ENCODE measurements around the gene HORMAD2.
A peak's percentile ranks its signal among the peaks of the same experiment; 100 is the strongest.

Gene HORMAD2

GRCh38 chr22:30206944-30207343 lies 126.7 kb downstream of the HORMAD2 start:
- TF ChIP-seq REST (IDR thresholded peaks at IDR 0.05; ENCODE audit: insufficient read depth in 1 of 2, low read depth in 2 of 2, low read length in 2 of 2) (no peak), POLR2AphosphoS5 (IDR thresholded peaks at IDR 0.05; ENCODE audit: low read depth, low read length) (no peak)

- TF ChIP-seq FOXP2 (optimal IDR thresholded peaks at IDR 0.05; ENCODE audit: borderline replicate concordance, extremely low read depth, extremely low read length, insufficient read depth) (no peak), SIN3A (IDR thresholded peaks at IDR 0.05; ENCODE audit: borderline replicate concordance, insufficient read depth, low read length) (peak; percentile 46; the same call in 1 of the 2 replicates), REST (IDR thresholded peaks at IDR 0.05; ENCODE audit: insufficient read depth in 1 of 2, low read depth in 2 of 2, low read length in 2 of 2) (peak in 1 of 2 experiments; percentile 40; a peak in 1 of 4 replicates)
Observed at GRCh38 chr22:30208631-30209603, 128.7 kb downstream of the HORMAD2 start.

- no peak for TF ChIP-seq TAF1 (IDR thresholded peaks at IDR 0.05; ENCODE audit: borderline replicate concordance, insufficient read depth, low read length)
- no peak for TF ChIP-seq POLR2AphosphoS5 (IDR thresholded peaks at IDR 0.05; ENCODE audit: low read depth, low read length)
- no peak for TF ChIP-seq REST (IDR thresholded peaks at IDR 0.05; ENCODE audit: insufficient read depth in 1 of 2, low read depth in 2 of 2, low read length in 2 of 2)
- TF ChIP-seq SIN3A (IDR thresholded peaks at IDR 0.05; ENCODE audit: borderline replicate concordance, insufficient read depth, low read length) = no peak
- TF ChIP-seq FOXP2 (optimal IDR thresholded peaks at IDR 0.05; ENCODE audit: borderline replicate concordance, extremely low read depth, extremely low read length, insufficient read depth) = no peak
Observed at GRCh38 chr22:30209642-30210041, 129.4 kb downstream of the HORMAD2 start.

GRCh38 chr22:30210235-30210909 lies 130.1 kb downstream of the HORMAD2 start:
- TF ChIP-seq REST (IDR thresholded peaks at IDR 0.05; ENCODE audit: insufficient read depth in 1 of 2, low read depth in 2 of 2, low read length in 2 of 2) (no peak), FOXP2 (optimal IDR thresholded peaks at IDR 0.05; ENCODE audit: borderline replicate concordance, extremely low read depth, extremely low read length, insufficient read depth) (no peak), TAF1 (IDR thresholded peaks at IDR 0.05; ENCODE audit: borderline replicate concordance, insufficient read depth, low read length) (no peak), POLR2AphosphoS5 (IDR thresholded peaks at IDR 0.05; ENCODE audit: low read depth, low read length) (no peak), SIN3A (IDR thresholded peaks at IDR 0.05; ENCODE audit: borderline replicate concordance, insufficient read depth, low read length) (no peak)

Data from PFSK-1 (cell line).